ENCODE measurements around the gene FSTL4.

GRCh38 chr5:133538718-133539117, 73.6 kb downstream of the FSTL4 start:
- no peak for TF ChIP-seq CTCF (optimal IDR thresholded peaks at IDR 0.05 in 1 of 3, IDR thresholded peaks at IDR 0.05 in 1 of 3, conservative IDR thresholded peaks at IDR 0.05 in 1 of 3; ENCODE audit: extremely low read depth in 1 of 3, insufficient read depth in 2 of 3, low read length in 3 of 3)
- TF ChIP-seq EZH2 (IDR thresholded peaks at IDR 0.05; ENCODE audit: low read length): no peak

Data from keratinocyte (primary cell).